Endothelial cell of umbilical vein (primary cell): ENCODE results near the gene RUNX2.

Experiments used
- CTCF ChIP-seq, 2 donors: IDR thresholded peaks; 1 replicate in 1 of 2; 2 replicates in 1 of 2; pipeline ENCODE4 v1.5.1; 2011; ENCODE audit warnings: low read length in 2 of 2, mild to moderate bottlenecking in 2 of 2, moderate library complexity in 2 of 2, control low read depth in 1 of 2, inconsistent platforms in 1 of 2, low read depth in 1 of 2; ENCODE audit not compliant: insufficient read depth in 1 of 2; ENCODE audit errors: extremely low read depth in 1 of 2
- EZH2 ChIP-seq: IDR thresholded peaks from 2 replicates; pipeline ENCODE4 v1.6.1; 2012; ENCODE audit warnings: borderline replicate concordance, low read depth, mild to moderate bottlenecking, moderate library complexity, low read length, inconsistent platforms; ENCODE audit not compliant: severe bottlenecking
- FOS ChIP-seq: IDR thresholded peaks from 2 replicates; pipeline ENCODE4 v1.6.1; 2011; ENCODE audit warnings: mild to moderate bottlenecking, low read length, moderate library complexity, borderline replicate concordance; ENCODE audit not compliant: insufficient read depth
- GATA2 ChIP-seq: IDR thresholded peaks from 2 replicates; pipeline ENCODE4 v1.7.0; 2011; ENCODE audit warnings: low read depth, mild to moderate bottlenecking, moderate library complexity, mixed read lengths, low read length; ENCODE audit not compliant: insufficient read length, insufficient read depth
- JUN ChIP-seq: IDR thresholded peaks from 2 replicates; pipeline ENCODE4 v1.6.1; 2011; ENCODE audit warnings: borderline replicate concordance, low read depth; ENCODE audit not compliant: insufficient read length, insufficient read depth
- MAX ChIP-seq: IDR thresholded peaks from 2 replicates; pipeline ENCODE4 v1.6.1; 2011; ENCODE audit not compliant: insufficient read depth, insufficient read length
- MYC ChIP-seq: IDR thresholded peaks from one replicate; pipeline ENCODE4 v1.6.1; 2011; ENCODE audit warnings: mild to moderate bottlenecking, low read depth, low read length
- POLR2A ChIP-seq: IDR thresholded peaks from 2 replicates; pipeline ENCODE4 v1.6.1; 2012; ENCODE audit warnings: low read depth, mild to moderate bottlenecking, control low read depth, low read length
- POLR2AphosphoS5 ChIP-seq: IDR thresholded peaks from 2 replicates; pipeline ENCODE4 v1.6.1; 2012; ENCODE audit warnings: low read depth, mild to moderate bottlenecking, control low read depth, low read length, moderate library complexity; ENCODE audit not compliant: insufficient read depth

- TF ChIP-seq CTCF (IDR thresholded peaks at IDR 0.05; ENCODE audit: extremely low read depth in 1 of 2, insufficient read depth in 1 of 2, low read depth in 1 of 2, low read length in 2 of 2) (no peak), POLR2AphosphoS5 (no peak), POLR2A (no peak), EZH2 (no peak), MYC (no peak), JUN (no peak), MAX (no peak), GATA2 (no peak), FOS (no peak)
Observed at GRCh38 chr6:45474376-45474775, 146.2 kb downstream of the RUNX2 start.
